Measurements from ENCODE around the gene PIR. TPM values are rescaled to one million over a fixed set of nuclear protein-coding genes. Genes with fewer than 3 reads are reported as not detected.

PIR gene
- total RNA-seq (10 to 100 TPM in 1 of 2 donors, 1 to 10 TPM in 1; 8.3 to 13.9 TPM), polyA plus RNA-seq (10 to 100 TPM; 12.8 to 29.1 TPM)
- long read RNA-seq, donor 1, partial matches to known transcripts = 5 of 6 reads
- long read RNA-seq, donor 1, other reads (novel, unspliced or antisense) = 0 of 6 reads
- long read RNA-seq, donor 2 = 0 reads
- long read RNA-seq, donor 3, partial matches to known transcripts = 5 of 5 reads
- long read RNA-seq, donor 3, other reads (novel, unspliced or antisense) = 0 of 5 reads
- long read RNA-seq, donor 4 = 0 reads
- long read RNA-seq, donor 5, partial matches to known transcripts = 0 of 5 reads
- long read RNA-seq, donor 5, other reads (novel, unspliced or antisense) = 0 of 5 reads

DNA sequence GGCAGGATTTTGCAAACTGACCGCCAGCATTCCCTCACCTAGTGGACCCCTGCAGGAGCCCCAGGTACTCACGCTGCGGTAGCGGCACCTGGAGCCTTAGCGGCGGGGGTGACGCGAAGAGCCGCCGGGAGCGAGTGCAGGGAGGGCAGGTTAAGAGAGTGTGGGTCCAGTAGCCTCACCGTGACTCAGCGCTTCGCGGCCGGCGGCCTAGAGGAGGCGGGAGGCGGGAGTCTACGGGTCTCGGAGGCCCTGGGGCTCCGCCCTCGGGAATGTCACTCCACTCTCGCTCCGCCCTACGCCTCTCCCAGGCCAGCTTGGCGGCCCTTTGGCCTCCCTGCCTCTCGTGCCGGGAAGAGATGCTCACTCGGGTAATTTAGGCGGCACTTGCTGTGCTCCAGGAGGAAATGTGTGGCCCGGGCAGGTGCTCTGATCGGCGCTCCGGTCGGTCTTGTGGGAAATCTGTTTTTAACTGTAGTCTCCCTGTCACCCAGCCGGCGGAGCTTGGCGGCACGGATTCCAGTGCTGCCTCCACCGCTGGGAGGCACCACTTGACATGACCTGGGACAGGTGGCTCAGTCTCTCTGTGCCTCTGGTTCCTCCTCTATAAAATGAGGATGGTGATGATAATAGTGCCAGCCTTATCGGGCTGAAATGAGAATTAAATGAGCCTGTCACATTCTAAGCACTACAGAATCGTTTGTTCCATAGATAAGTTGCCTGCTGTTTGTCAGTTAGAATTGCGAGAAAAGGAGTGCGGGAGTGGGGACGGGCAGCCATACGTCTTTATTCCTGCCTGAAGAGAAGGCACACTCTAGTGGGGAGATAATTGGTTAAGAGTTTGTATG, at the start of gene PIR:
TSS of gene PIR (minus strand) at position 216 of the 845 bp plus-strand sequence. CDS start 2,076 bp downstream, outside the sequence.
- Histone ChIP-seq H3K27me3 (ENCODE audit: control insufficient read depth in 3 of 3, insufficient read depth in 3 of 3, low read length in 2 of 3) (peaks cover 0 to 73% (median 41%) of the 10 kb centered on the region in 3 donors), H3K9ac (ENCODE audit: insufficient read depth in 1 of 2, low read length in 2 of 2) (peak within 1 kb of the TSS; percentile 16 to 17)

DNA sequence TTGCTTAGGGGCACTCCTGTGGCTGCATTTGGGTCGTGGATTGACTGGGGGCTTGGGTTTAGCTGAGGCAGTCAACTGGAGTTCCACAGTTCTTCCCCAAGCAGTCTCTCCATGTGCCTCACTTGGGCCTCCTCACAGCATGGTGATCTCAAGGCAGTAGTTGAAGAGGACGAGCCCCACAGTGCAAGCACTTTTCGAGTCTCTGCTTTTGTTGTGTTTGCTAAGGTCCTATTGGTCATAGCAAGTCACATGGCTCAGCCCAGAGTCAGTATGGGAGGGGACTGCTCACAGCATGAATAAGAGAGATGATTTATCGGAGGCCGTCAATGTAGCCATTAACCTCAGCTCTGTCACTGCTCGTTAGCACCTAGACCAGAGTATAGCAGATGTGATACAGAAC, 37.2 kb upstream of the PIR start:
- TF ChIP-seq, protein P1, sequence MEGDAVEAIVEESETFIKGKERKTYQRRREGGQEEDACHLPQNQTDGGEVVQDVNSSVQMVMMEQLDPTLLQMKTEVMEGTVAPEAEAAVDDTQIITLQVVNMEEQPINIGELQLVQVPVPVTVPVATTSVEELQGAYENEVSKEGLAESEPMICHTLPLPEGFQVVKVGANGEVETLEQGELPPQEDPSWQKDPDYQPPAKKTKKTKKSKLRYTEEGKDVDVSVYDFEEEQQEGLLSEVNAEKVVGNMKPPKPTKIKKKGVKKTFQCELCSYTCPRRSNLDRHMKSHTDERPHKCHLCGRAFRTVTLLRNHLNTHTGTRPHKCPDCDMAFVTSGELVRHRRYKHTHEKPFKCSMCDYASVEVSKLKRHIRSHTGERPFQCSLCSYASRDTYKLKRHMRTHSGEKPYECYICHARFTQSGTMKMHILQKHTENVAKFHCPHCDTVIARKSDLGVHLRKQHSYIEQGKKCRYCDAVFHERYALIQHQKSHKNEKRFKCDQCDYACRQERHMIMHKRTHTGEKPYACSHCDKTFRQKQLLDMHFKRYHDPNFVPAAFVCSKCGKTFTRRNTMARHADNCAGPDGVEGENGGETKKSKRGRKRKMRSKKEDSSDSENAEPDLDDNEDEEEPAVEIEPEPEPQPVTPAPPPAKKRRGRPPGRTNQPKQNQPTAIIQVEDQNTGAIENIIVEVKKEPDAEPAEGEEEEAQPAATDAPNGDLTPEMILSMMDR (IDR thresholded peaks at IDR 0.05; ENCODE audit: control extremely low read depth, extremely low read depth) = no peak
- no peak overlapping the region for H3K9ac ChIP-seq (ENCODE audit: insufficient read depth in 1 of 2, low read length in 2 of 2)
- no peak for DNase-seq
- no peaks in the 10 kb centered on the region for H3K36me3 ChIP-seq (ENCODE audit: control insufficient read depth in 4 of 4, insufficient read depth in 4 of 4, low read length in 4 of 4)
- H3K27me3 ChIP-seq (ENCODE audit: control insufficient read depth in 3 of 3, insufficient read depth in 3 of 3, low read length in 2 of 3) = peaks cover 0 to 39% (median 32%) of the 10 kb centered on the region in 3 donors
- WGBS, 2 donors = 66 to 93% methylated on average over 6 of the region's 6 CpGs
- H3K4me3 ChIP-seq = no peak overlapping the region
- no peak for ATAC-seq (ENCODE audit: insufficient read depth, low FRiP score)
- H3K4me1 ChIP-seq (ENCODE audit: control insufficient read depth in 5 of 5, insufficient read depth in 5 of 5, low read length in 5 of 5) = peaks cover 0 to 4% (median 0%) of the 10 kb centered on the region in 5 donors
- no peaks in the 10 kb centered on the region for H3K9me3 ChIP-seq (ENCODE audit: control insufficient read depth in 4 of 4, insufficient read depth in 3 of 4, low read length in 3 of 4)
- no peak overlapping the region for H3K27ac ChIP-seq (ENCODE audit: low read depth in 1 of 2, low read length in 1 of 2)

More for the DNA sequence above, at the start of gene PIR:
- Histone ChIP-seq H3K36me3 (ENCODE audit: control insufficient read depth in 4 of 4, insufficient read depth in 4 of 4, low read length in 4 of 4) (peaks cover 0 to 2% (median 0%) of the 10 kb centered on the region in 4 donors), H3K9me3 (ENCODE audit: control insufficient read depth in 4 of 4, insufficient read depth in 3 of 4, low read length in 3 of 4) (no peaks in the 10 kb centered on the region), H3K27ac (ENCODE audit: low read depth in 1 of 2, low read length in 1 of 2) (peak within 1 kb of the TSS; percentile 59 to 69), H3K4me1 (ENCODE audit: control insufficient read depth in 5 of 5, insufficient read depth in 5 of 5, low read length in 5 of 5) (peaks cover 0 to 6% (median 3%) of the 10 kb centered on the region in 5 donors), H3K4me3 (peak within 1 kb of the TSS; percentile 51)
- ATAC-seq (ENCODE audit: insufficient read depth, low FRiP score) = peak; percentile 96
- DNase-seq = peak; percentile 76 to 83 (median 79)
- WGBS, 2 donors = 8 to 11% methylated on average over 38 to 47 of the region's 47 CpGs
- TF ChIP-seq, protein P1 (IDR thresholded peaks at IDR 0.05; ENCODE audit: control extremely low read depth, extremely low read depth) = no peak

- no peak overlapping the region for H3K27ac ChIP-seq (ENCODE audit: low read depth in 1 of 2, low read length in 1 of 2)
- DNase-seq (no peak), ATAC-seq (ENCODE audit: insufficient read depth, low FRiP score) (no peak)
- H3K27me3 ChIP-seq (ENCODE audit: control insufficient read depth in 3 of 3, insufficient read depth in 3 of 3, low read length in 2 of 3) = peaks cover 0 to 44% (median 29%) of the 10 kb centered on the region in 3 donors
- no peaks in the 10 kb centered on the region for H3K36me3 ChIP-seq (ENCODE audit: control insufficient read depth in 4 of 4, insufficient read depth in 4 of 4, low read length in 4 of 4)
- H3K4me3 ChIP-seq = no peak overlapping the region
- H3K9ac ChIP-seq (ENCODE audit: insufficient read depth in 1 of 2, low read length in 2 of 2) = no peak overlapping the region
- no peaks in the 10 kb centered on the region for H3K9me3 ChIP-seq (ENCODE audit: control insufficient read depth in 4 of 4, insufficient read depth in 3 of 4, low read length in 3 of 4)
- TF ChIP-seq, protein P1 (IDR thresholded peaks at IDR 0.05; ENCODE audit: control extremely low read depth, extremely low read depth) = no peak
- H3K4me1 ChIP-seq (ENCODE audit: control insufficient read depth in 5 of 5, insufficient read depth in 5 of 5, low read length in 5 of 5) = peaks cover 0 to 11% (median 0%) of the 10 kb centered on the region in 5 donors
Measured at GRCh38 chrX:15529165-15529564, 36.0 kb upstream of the PIR start.

Measured in lung (tissue), 16 donors.